DOHH2 (cell line): ENCODE data around the gene CIPC.

Source experiments
- EZH2phosphoT487 ChIP-seq: fragments of 200-600 bp; sonication (generic); IDR thresholded peaks from 2 replicates; pipeline ENCODE4 v1.6.1; 2017; ENCODE audit warnings: borderline replicate concordance, mild to moderate bottlenecking, antibody characterized with exemption, low read length, moderate library complexity, mixed read lengths
- TF ChIP-seq, protein P1 (sequence below): fragments of 200-600 bp; sonication (generic); IDR thresholded peaks from one replicate; pipeline ENCODE4 v1.5.1; 2014; ENCODE audit warnings: antibody characterized with exemption, mild to moderate bottlenecking, low read depth, low read length; ENCODE audit not compliant: poor library complexity, severe bottlenecking

- TF ChIP-seq, protein P1, sequence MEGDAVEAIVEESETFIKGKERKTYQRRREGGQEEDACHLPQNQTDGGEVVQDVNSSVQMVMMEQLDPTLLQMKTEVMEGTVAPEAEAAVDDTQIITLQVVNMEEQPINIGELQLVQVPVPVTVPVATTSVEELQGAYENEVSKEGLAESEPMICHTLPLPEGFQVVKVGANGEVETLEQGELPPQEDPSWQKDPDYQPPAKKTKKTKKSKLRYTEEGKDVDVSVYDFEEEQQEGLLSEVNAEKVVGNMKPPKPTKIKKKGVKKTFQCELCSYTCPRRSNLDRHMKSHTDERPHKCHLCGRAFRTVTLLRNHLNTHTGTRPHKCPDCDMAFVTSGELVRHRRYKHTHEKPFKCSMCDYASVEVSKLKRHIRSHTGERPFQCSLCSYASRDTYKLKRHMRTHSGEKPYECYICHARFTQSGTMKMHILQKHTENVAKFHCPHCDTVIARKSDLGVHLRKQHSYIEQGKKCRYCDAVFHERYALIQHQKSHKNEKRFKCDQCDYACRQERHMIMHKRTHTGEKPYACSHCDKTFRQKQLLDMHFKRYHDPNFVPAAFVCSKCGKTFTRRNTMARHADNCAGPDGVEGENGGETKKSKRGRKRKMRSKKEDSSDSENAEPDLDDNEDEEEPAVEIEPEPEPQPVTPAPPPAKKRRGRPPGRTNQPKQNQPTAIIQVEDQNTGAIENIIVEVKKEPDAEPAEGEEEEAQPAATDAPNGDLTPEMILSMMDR, result no peak
- TF ChIP-seq EZH2phosphoT487, result no peak
Measured at GRCh38 chr14:77086017-77086727, 11.9 kb upstream of the CIPC start.
